ENCODE measurements around the gene CACNB2.

Gene CACNB2

GRCh38 chr10:18377898-18378297 lies 237.7 kb downstream of the CACNB2 start:
- TF ChIP-seq EZH2phosphoT487 (IDR thresholded peaks at IDR 0.05; ENCODE audit: borderline replicate concordance, low read length) = no peak
- TF ChIP-seq CTCF (IDR thresholded peaks at IDR 0.05; ENCODE audit: low read depth, low read length, poor library complexity, severe bottlenecking) = no peak
- H4K20me1 ChIP-seq (ENCODE audit: control insufficient read depth, insufficient read depth, low read depth, low read length) = no peaks in the 10 kb centered on the region

GRCh38 chr10:18378766-18379165 lies 238.5 kb downstream of the CACNB2 start:
- Histone ChIP-seq H3K4me3 (ENCODE audit: low read length) (no peak overlapping the region), H3K4me2 (ENCODE audit: low read length) (no peak overlapping the region), H3K36me3 (ENCODE audit: control insufficient read depth, low read length) (no peaks in the 10 kb centered on the region), H4K20me1 (ENCODE audit: control insufficient read depth, insufficient read depth, low read depth, low read length) (no peaks in the 10 kb centered on the region), H3K27ac (ENCODE audit: low read depth, low read length) (no peak overlapping the region), H3K9me3 (ENCODE audit: control insufficient read depth, insufficient read depth, low read length) (no peaks in the 10 kb centered on the region), H3F3A (ENCODE audit: control insufficient read depth, insufficient read depth) (no peaks in the 10 kb centered on the region), H3K9me2 (replicated peaks; ENCODE audit: control insufficient read depth, low read length) (no peaks in the 10 kb centered on the region), H3K4me1 (ENCODE audit: control insufficient read depth, low read length) (no peaks in the 10 kb centered on the region), H3K79me2 (ENCODE audit: control insufficient read depth, low read length) (no peaks in the 10 kb centered on the region), H3K27me3 (ENCODE audit: control insufficient read depth, low read length) (no peaks in the 10 kb centered on the region)
- TF ChIP-seq CTCF (IDR thresholded peaks at IDR 0.05; ENCODE audit: low read depth, low read length, poor library complexity, severe bottlenecking) (no peak), EZH2phosphoT487 (IDR thresholded peaks at IDR 0.05; ENCODE audit: borderline replicate concordance, low read length) (no peak)

More at GRCh38 chr10:18377898-18378297, 237.7 kb downstream of the CACNB2 start:
- H3K27me3 ChIP-seq (ENCODE audit: control insufficient read depth, low read length) = no peaks in the 10 kb centered on the region
- no peak overlapping the region for H3K4me3 ChIP-seq (ENCODE audit: low read length)
- H3K4me2 ChIP-seq (ENCODE audit: low read length) = no peak overlapping the region
- H3K36me3 ChIP-seq (ENCODE audit: control insufficient read depth, low read length) = no peaks in the 10 kb centered on the region
- no peaks in the 10 kb centered on the region for H3K79me2 ChIP-seq (ENCODE audit: control insufficient read depth, low read length)
- H3K27ac ChIP-seq (ENCODE audit: low read depth, low read length) = no peak overlapping the region
- H3F3A ChIP-seq (ENCODE audit: control insufficient read depth, insufficient read depth) = no peaks in the 10 kb centered on the region
- no peaks in the 10 kb centered on the region for H3K9me3 ChIP-seq (ENCODE audit: control insufficient read depth, insufficient read depth, low read length)
- no peaks in the 10 kb centered on the region for H3K9me2 ChIP-seq (replicated peaks; ENCODE audit: control insufficient read depth, low read length)
- H3K4me1 ChIP-seq (ENCODE audit: control insufficient read depth, low read length) = no peaks in the 10 kb centered on the region

- Histone ChIP-seq H4K20me1 (ENCODE audit: control insufficient read depth, insufficient read depth, low read depth, low read length) (no peaks in the 10 kb centered on the region), H3K36me3 (ENCODE audit: control insufficient read depth, low read length) (no peaks in the 10 kb centered on the region), H3K4me1 (ENCODE audit: control insufficient read depth, low read length) (no peaks in the 10 kb centered on the region), H3K9me3 (ENCODE audit: control insufficient read depth, insufficient read depth, low read length) (no peaks in the 10 kb centered on the region), H3K4me3 (ENCODE audit: low read length) (no peak overlapping the region), H3K9me2 (replicated peaks; ENCODE audit: control insufficient read depth, low read length) (no peaks in the 10 kb centered on the region), H3K27ac (ENCODE audit: low read depth, low read length) (no peak overlapping the region), H3K27me3 (ENCODE audit: control insufficient read depth, low read length) (no peaks in the 10 kb centered on the region), H3K79me2 (ENCODE audit: control insufficient read depth, low read length) (no peaks in the 10 kb centered on the region), H3F3A (ENCODE audit: control insufficient read depth, insufficient read depth) (no peaks in the 10 kb centered on the region), H3K4me2 (ENCODE audit: low read length) (no peak overlapping the region)
- no peak for TF ChIP-seq EZH2phosphoT487 (IDR thresholded peaks at IDR 0.05; ENCODE audit: borderline replicate concordance, low read length)
- TF ChIP-seq CTCF (IDR thresholded peaks at IDR 0.05; ENCODE audit: low read depth, low read length, poor library complexity, severe bottlenecking) = no peak
Observed at GRCh38 chr10:18381679-18382078, 241.5 kb downstream of the CACNB2 start.

Data from DOHH2 (cell line).